Caco-2 (cell line): ENCODE data around the gene FBN3. TPM values are rescaled to one million over a fixed set of nuclear protein-coding genes. Genes with fewer than 3 reads are reported as not detected.

ENCODE experiments used
- BruUV-seq: library from RNA; stranded (reverse); fragments of 400-500 nt; replicated peaks from 2 replicates; lab custom pipeline; 2021; lab: Mats Ljungman, UMichigan
- CTCF ChIA-PET: fragments of 300-600 bp; sonication (Branson Sonifier 250); formaldehyde crosslinking; loops from one replicate; lab custom pipeline; 2022; ENCODE audit warnings: antibody characterized with exemption; lab: Charles Lee
- POLR2A ChIA-PET: fragments of 300-600 bp; sonication (Branson Sonifier 250); formaldehyde crosslinking; loops from one replicate; lab custom pipeline; 2022; ENCODE audit warnings: antibody characterized with exemption; lab: Charles Lee
- DNase-seq, 2 experiments: peaks; one replicate each; pipeline versions ENCODE4 v3.0.0 to v3.0.0-alpha.2; 2020 to 2022
- H3K27me3 ChIP-seq: replicated peaks from 2 replicates; pipeline ENCODE4 v1.6.0; 2011; ENCODE audit warnings: low read length; ENCODE audit not compliant: control insufficient read depth, insufficient read depth
- H3K36me3 ChIP-seq: 2 replicates; pipeline ENCODE4 v1.5.1; 2011; ENCODE audit warnings: low read length; ENCODE audit not compliant: control insufficient read depth, insufficient read depth
- H3K4me1 ChIP-seq: fragments of 250-450 bp; sonication (Bioruptor Pico); 2 replicates; pipeline ENCODE4 v1.5.1; 2020; ENCODE audit warnings: mild to moderate bottlenecking
- H3K4me3 ChIP-seq: 2 replicates; pipeline ENCODE4 v1.5.1; 2011; ENCODE audit warnings: low read depth, mild to moderate bottlenecking, control low read depth, low read length
- H3K9me3 ChIP-seq: fragments of 250-450 bp; sonication (Bioruptor Pico); 2 replicates; pipeline ENCODE4 v1.5.1; 2020; ENCODE audit warnings: mild to moderate bottlenecking, moderate library complexity
- H3K27ac Mint-ChIP-seq: one replicate; pipeline ENCODE4 v1.8.0; 2022; ENCODE audit warnings: mixed read lengths; ENCODE audit not compliant: unreplicated experiment
- H3K27me3 Mint-ChIP-seq: one replicate; pipeline ENCODE4 v1.8.0; 2022; ENCODE audit warnings: mixed read lengths; ENCODE audit not compliant: insufficient read depth, unreplicated experiment
- H3K36me3 Mint-ChIP-seq: one replicate; pipeline ENCODE4 v1.8.0; 2022; ENCODE audit warnings: mild to moderate bottlenecking, mixed read lengths; ENCODE audit not compliant: insufficient read depth, unreplicated experiment
- H3K4me1 Mint-ChIP-seq: one replicate; pipeline ENCODE4 v1.8.0; 2022; ENCODE audit warnings: low read depth, mixed read lengths; ENCODE audit not compliant: unreplicated experiment
- H3K4me3 Mint-ChIP-seq: one replicate; pipeline ENCODE4 v1.8.0; 2022; ENCODE audit warnings: mild to moderate bottlenecking, moderate library complexity, mixed read lengths; ENCODE audit not compliant: unreplicated experiment
- H3K9me3 Mint-ChIP-seq: one replicate; pipeline ENCODE4 v1.8.0; 2022; ENCODE audit warnings: mixed read lengths; ENCODE audit not compliant: unreplicated experiment
- intact Hi-C: fragments of 100-400 bp; cut with micrococcal nuclease; formaldehyde crosslinking; loops from one replicate; pipeline ENCODE4 v1.10.0; 2022; ENCODE audit not compliant: unreplicated experiment
- total RNA-seq: library from RNA; stranded (reverse); gene quantifications from 2 replicates; pipeline ENCODE4 v1.2.3, GENCODE V29; 2022
- TF ChIP-seq, protein P1 (sequence below), 2 experiments: fragments of 200-600 bp in 1 of 2; IDR thresholded peaks; 1 replicate in 1 of 2; 2 replicates in 1 of 2; pipeline versions ENCODE4 v1.5.1 to v1.8.0; 2011 to 2022; ENCODE audit warnings: antibody characterized with exemption in 1 of 2, control low read depth in 1 of 2, inconsistent platforms in 1 of 2, low read depth in 1 of 2, low read length in 1 of 2, mild to moderate bottlenecking in 1 of 2, moderate library complexity in 1 of 2; ENCODE audit not compliant: insufficient read depth in 1 of 2, severe bottlenecking in 1 of 2, unreplicated experiment in 1 of 2

The FBN3 gene
- total RNA-seq, 1 experiment from 2014 or later = 16.4 TPM

DNA sequence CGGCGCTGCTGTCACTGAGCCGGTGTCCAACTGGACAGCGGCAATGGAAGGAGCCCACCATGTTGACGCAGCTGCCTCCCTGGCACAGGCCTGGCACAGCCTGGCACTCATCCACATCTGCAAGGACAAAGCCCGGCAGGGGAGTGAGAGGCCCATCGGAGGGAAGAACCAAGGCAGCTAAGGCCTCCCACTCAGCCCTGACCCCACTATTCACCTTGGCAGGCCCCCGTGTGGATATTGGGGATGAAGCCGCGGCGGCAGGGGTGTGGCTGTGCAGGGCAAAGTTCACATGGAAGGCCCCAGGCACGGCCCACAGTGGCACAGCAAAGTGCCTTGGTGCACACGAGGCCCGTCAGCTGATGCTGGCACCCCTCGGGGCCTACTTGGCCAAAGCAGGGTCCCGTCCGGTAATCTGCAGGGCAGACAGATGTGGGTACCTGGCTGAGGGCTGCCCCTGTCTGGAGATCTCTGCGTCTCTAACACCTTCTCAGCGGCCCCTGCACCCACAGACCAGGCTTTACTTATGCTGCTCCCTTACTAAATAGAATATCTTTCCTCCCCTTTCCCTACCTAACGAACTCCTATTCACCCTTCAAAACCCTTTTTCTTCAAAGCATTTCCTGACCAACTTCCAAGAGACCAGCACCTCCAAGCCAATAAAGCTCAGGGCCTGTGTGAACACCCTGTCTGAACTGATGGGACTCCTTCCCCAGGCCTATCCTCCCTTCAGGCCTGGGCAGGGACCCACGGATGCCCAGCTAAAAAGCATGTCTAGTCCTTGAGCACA, 7.5 kb downstream of the FBN3 start:
- Mint-ChIP-seq H3K4me1 (peaks cover 7% of the 10 kb centered on the region), H3K9me3 (no peaks in the 10 kb centered on the region), H3K27ac (no peak overlapping the region), H3K4me3 (no peak overlapping the region), H3K36me3 (no peaks in the 10 kb centered on the region), H3K27me3 (no peaks in the 10 kb centered on the region)
- TF ChIP-seq, protein P1, sequence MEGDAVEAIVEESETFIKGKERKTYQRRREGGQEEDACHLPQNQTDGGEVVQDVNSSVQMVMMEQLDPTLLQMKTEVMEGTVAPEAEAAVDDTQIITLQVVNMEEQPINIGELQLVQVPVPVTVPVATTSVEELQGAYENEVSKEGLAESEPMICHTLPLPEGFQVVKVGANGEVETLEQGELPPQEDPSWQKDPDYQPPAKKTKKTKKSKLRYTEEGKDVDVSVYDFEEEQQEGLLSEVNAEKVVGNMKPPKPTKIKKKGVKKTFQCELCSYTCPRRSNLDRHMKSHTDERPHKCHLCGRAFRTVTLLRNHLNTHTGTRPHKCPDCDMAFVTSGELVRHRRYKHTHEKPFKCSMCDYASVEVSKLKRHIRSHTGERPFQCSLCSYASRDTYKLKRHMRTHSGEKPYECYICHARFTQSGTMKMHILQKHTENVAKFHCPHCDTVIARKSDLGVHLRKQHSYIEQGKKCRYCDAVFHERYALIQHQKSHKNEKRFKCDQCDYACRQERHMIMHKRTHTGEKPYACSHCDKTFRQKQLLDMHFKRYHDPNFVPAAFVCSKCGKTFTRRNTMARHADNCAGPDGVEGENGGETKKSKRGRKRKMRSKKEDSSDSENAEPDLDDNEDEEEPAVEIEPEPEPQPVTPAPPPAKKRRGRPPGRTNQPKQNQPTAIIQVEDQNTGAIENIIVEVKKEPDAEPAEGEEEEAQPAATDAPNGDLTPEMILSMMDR (IDR thresholded peaks at IDR 0.05; ENCODE audit: insufficient read depth in 1 of 2, low read depth in 1 of 2, low read length in 1 of 2, severe bottlenecking in 1 of 2, unreplicated experiment in 1 of 2) = no peak
- intact Hi-C loops = no loop called here
- no peak for DNase-seq
- ChIA-PET POLR2A (no interaction called here), CTCF (no interaction called here)
- Histone ChIP-seq H3K36me3 (no peaks in the 10 kb centered on the region), H3K27me3 (no peaks in the 10 kb centered on the region), H3K9me3 (no peaks in the 10 kb centered on the region), H3K4me1 (no peaks in the 10 kb centered on the region), H3K4me3 (no peak overlapping the region)
- BruUV-seq = no TSS peak

DNA sequence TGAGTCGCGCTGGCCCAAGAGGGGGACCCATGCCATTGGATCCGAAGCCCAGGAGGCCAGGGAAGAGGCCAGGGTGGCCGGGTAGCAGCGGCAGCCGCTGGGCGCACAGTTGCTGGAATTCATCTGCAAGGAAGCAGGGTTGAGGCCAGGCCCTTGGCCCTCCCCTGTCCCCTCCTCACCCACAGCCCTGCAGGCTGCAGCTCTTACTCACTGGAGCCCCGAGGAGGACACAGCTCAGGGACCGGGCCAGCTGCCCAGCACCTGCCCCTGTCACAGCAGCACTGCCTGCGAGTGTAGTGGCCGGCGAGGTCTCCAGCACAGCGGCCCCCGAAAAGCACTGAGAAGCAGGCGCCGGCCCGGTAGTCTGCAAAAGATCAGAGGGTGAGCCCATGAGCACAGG, 11.2 kb downstream of the FBN3 start:
- Histone ChIP-seq H3K9me3 (no peaks in the 10 kb centered on the region), H3K36me3 (no peaks in the 10 kb centered on the region), H3K4me3 (no peak overlapping the region), H3K27me3 (no peaks in the 10 kb centered on the region), H3K4me1 (no peaks in the 10 kb centered on the region)
- Mint-ChIP-seq H3K36me3 (no peaks in the 10 kb centered on the region), H3K4me3 (no peak overlapping the region), H3K9me3 (no peaks in the 10 kb centered on the region), H3K27ac (no peak overlapping the region), H3K4me1 (no peaks in the 10 kb centered on the region), H3K27me3 (no peaks in the 10 kb centered on the region)
- BruUV-seq = no TSS peak
- no peak for DNase-seq
- ChIA-PET CTCF (no interaction called here), POLR2A (no interaction called here)
- TF ChIP-seq, protein P1 (IDR thresholded peaks at IDR 0.05; ENCODE audit: insufficient read depth in 1 of 2, low read depth in 1 of 2, low read length in 1 of 2, severe bottlenecking in 1 of 2, unreplicated experiment in 1 of 2) = no peak
- intact Hi-C loops = no loop called here

DNA sequence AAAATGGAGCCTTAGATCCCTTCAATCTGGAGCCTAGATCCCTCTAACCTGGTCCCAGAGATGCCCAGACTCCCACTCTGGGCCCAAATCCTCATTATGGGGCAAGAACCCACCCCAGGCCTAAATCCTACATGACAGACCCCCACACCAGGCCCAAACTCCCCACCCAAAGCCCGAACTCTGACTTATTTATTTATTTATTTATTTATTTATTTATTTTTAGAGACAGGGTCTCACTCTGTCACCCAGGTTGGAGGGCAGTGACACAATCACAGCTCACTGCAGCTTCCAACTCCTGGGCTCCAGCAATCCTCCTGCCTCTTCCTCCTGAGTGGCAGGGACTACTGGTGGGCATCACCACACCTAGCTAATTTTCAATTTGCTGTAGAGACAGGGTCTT, 12.0 kb downstream of the FBN3 start:
- H3K36me3 Mint-ChIP-seq = no peaks in the 10 kb centered on the region
- BruUV-seq = no TSS peak
- no peaks in the 10 kb centered on the region for H3K36me3 ChIP-seq
- no peak overlapping the region for H3K27ac Mint-ChIP-seq
- H3K27me3 Mint-ChIP-seq = no peaks in the 10 kb centered on the region
- intact Hi-C loops = no loop called here
- CTCF ChIA-PET = no interaction called here
- H3K4me1 ChIP-seq = no peaks in the 10 kb centered on the region
- TF ChIP-seq, protein P1 (IDR thresholded peaks at IDR 0.05; ENCODE audit: insufficient read depth in 1 of 2, low read depth in 1 of 2, low read length in 1 of 2, severe bottlenecking in 1 of 2, unreplicated experiment in 1 of 2) = no peak
- DNase-seq = no peak
- H3K9me3 Mint-ChIP-seq = no peaks in the 10 kb centered on the region
- H3K9me3 ChIP-seq = no peaks in the 10 kb centered on the region
- H3K27me3 ChIP-seq = no peaks in the 10 kb centered on the region
- H3K4me3 ChIP-seq = no peak overlapping the region
- H3K4me1 Mint-ChIP-seq = no peaks in the 10 kb centered on the region
- H3K4me3 Mint-ChIP-seq = no peak overlapping the region
- POLR2A ChIA-PET = no interaction called here
